ENCODE data around the gene BRD7.

- TF ChIP-seq CTCF (IDR thresholded peaks at IDR 0.05) (no peak), POLR2A (IDR thresholded peaks at IDR 0.05) (no peak)
Measured at GRCh38 chr16:50269061-50269705, 99.6 kb downstream of the BRD7 start.

Measured in testis (tissue), 2 donors.